Activated CD4-positive, alpha-beta T cell treated with anti-CD3 and anti-CD28 coated beads for 1 hour (primary cell): ENCODE results near the gene ELP1.
"Not testable (repeated sequence)": the region's sequence is repeated elsewhere in the genome, so short reads cannot be mapped to it uniquely, and the experiment has no call there.

Experiments
- DNase-seq: peaks from one replicate; pipeline ENCODE4 v3.0.0-alpha.2; 2020

The ELP1 gene

GRCh38 chr9:108921200-108921599 is 12.7 kb downstream of the ELP1 start:
- DNase-seq: no peak

- DNase-seq: not testable (repeated sequence)
Measured at GRCh38 chr9:108920401-108920800, 13.5 kb downstream of the ELP1 start.

GRCh38 chr9:108919517-108919916 is 14.4 kb downstream of the ELP1 start:
- DNase-seq: no peak

- DNase-seq: no peak
Measured at GRCh38 chr9:108913391-108913790, 20.5 kb downstream of the ELP1 start.

GRCh38 chr9:108911820-108912219 is 22.1 kb downstream of the ELP1 start:
- no peak for DNase-seq

- DNase-seq: no peak
Measured at GRCh38 chr9:108910914-108911313, 23.0 kb downstream of the ELP1 start.

DNA sequence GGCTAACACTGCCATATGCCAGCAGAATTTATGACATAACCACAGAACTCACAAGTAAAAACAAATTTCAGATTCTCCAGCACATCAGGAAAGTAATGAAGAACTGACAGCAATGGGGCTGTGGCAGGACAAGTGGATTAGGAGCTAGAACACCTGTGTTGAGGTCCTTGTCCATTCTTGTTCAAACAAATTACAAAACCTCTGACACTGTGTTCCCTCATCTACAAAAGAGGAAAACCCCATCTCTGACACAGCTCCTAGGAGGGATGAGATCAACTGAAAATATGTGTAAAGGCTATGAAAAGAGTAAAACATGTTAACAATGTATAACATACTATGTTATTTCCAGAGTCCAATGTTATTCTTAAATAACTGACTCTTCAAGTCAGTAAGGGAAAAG is 23.5 kb downstream of the ELP1 start:
- DNase-seq: no peak

DNA sequence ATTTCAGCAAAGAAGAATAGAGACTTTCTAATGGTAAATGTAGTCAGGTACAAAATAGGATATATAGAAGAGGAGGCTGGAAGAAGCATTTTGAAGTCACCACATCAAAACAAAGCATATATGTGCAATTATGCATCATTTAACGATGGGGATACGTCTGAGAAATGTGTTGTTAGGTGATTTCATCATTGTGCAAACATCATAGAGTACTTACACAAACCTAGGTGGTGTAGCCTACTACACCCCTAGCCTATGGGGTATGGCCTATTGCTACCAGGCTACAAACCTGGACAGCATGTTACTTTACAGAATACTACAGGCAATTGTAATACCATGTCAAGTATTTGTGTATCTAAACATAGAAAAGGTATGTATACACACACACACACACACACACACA is 28.4 kb downstream of the ELP1 start:
- DNase-seq: no peak

DNA sequence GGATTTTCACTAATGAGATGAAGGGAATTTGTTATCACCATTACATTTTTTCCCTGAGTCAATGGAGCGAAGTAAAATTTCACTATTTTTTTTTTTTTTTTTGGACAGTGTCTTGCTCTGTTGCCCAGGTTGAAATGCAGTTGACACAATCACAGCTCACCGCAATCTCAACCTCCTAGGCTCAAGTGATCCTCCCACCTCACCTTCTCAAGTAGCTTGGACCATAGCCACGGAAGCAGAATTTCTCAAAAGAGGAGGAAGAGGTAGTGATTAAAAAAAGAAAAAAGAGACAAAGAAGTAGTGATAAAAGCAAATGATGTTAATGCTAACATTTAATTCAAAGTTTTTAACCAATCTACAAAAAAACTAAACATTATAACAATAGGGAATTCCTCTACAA is 29.8 kb downstream of the ELP1 start:
- no peak for DNase-seq

GRCh38 chr9:108903420-108904103 is 30.4 kb downstream of the ELP1 start:
- DNase-seq: no peak

DNA sequence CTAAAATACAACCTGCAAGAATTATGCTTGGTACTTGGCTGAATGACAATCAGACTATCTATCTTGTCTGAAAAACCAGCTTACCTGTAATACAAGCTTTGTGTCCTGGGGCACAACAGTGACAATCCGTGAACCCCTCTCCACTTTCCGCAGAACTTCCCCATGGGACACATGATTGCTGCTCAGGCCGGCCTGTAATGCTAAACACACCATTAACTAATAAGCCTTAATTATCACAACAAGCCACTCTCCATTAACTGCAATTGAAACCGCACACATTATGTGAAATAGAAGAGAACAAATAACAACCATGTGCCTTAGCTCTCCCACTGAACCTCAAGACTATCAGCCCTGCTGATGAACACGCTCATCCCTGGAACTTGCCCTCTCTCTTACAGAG is 33.7 kb downstream of the ELP1 start:
- DNase-seq: no peak

DNA sequence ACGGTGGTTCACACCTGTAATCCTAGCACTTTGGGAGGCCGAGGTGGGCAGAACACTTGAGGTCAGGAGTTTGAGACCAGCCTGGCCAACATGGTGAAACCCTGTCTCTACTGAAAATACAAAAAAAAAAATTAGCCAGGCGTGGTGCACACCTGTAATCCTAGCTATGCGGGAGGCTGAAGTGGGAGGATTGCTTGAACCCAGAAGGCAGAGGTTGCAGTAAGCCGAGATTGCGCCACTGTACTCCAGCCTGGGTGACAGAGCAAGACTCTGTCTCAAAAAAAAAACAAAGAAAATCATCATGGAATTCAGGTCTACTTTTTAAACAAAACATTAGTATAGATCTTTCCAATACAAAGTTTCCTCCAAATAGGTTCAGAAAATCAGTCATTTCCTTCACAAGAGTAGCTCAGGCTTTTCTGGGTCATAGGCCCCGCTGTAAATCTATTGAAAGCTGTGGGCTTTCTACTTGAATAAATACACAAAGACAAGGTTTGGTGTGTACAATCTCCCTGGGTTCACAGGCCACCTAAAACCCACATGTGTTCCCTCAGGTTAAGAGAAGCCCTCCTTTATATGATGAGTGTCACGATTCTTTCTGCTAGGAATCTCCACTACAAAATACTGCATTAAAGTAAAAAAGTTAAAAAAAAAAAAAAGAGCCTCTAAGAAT is 34.8 kb downstream of the ELP1 start:
- not testable (repeated sequence) for DNase-seq

- no peak for DNase-seq
Measured at GRCh38 chr9:108897324-108898096, 36.4 kb downstream of the ELP1 start.

- no peak for DNase-seq
Measured at GRCh38 chr9:108894225-108894997, 39.5 kb downstream of the ELP1 start.

DNA sequence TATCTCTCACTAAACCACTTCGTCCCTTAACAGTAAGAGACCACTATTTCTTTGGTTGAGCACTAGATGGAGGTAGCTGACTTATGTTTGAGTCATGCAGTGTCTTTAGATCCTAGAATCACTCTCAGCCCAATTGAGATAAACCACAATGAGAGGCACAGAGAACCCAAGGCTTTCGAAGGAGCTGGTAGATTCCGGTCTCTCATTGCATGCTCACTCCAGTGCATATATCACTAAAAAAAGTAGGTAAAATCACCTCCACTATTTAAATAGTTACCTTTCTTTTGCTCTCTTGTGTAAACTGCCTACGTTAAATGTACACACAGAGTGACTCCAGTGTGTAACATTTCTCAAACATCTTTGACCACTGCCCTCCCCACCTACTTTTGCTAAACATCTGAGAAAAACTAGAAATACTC is 44.3 kb downstream of the ELP1 start:
- no peak for DNase-seq

DNA sequence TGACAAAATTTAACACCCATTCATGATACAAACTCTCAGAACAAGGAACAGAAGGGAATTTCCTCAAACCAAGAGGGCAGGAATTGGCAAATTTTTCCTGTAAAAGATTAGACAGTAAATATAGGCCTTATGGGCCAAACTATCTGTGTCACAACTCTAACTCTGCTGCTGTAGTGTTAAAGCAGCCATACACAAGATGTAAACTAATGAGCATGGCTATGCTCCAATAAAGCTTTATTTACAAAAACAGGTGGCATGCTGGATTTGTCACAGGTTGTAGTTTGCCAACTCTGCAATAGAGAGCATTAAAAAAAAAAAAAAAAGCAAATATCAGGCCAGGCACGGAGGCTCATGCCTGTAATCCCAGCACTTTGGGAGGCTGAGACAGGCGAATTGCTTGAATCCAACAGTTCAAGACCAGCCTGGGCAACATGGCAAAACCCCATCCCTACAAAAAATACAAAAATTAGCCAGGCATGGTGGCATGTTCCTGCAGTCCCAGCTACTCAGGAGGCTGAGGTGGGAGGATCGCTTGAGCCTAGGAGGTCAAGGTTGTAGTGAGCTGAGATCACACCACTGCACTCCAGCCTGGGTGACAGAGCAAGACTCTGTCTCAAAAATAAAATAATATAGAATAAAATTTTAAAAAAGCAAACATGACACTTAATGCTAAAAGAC is 47.2 kb downstream of the ELP1 start:
- not testable (repeated sequence) for DNase-seq

DNA sequence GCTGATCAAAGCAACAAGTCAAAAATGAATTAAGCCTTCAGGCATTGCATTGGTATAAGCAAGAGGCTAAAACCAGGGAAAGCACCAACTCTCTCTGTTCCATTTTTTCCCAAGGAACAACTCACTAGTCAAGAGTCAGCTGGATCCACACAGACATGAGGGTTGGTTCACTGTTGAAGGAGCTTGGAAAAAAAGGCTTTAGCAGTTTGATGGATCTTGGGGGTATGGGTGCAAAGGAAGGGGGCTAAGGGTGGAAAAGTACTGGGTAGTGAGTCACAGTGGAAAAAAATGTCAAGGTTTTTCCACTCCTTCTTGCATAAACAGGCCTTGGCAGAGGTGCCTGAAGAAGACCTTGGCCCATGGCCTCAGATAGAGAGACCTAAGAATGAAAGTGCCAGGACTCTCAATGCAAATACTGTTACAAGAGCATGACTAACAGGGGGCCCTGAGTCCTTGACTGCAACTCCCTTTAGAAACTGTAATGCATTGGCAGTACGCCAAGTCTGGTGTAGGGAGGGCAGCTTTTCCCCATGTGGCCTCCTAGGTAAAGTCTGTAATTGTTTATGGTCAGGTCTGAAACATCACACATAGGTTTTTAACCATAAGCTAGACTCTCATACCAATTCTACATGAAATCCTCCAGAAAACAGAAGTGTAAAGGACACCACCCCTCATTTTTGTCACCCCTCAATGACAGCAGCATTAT is 48.1 kb downstream of the ELP1 start:
- no peak for DNase-seq

GRCh38 chr9:108884701-108885100 is 49.2 kb downstream of the ELP1 start:
- DNase-seq: no peak

GRCh38 chr9:108883085-108883484 is 50.8 kb downstream of the ELP1 start:
- DNase-seq: no peak

DNA sequence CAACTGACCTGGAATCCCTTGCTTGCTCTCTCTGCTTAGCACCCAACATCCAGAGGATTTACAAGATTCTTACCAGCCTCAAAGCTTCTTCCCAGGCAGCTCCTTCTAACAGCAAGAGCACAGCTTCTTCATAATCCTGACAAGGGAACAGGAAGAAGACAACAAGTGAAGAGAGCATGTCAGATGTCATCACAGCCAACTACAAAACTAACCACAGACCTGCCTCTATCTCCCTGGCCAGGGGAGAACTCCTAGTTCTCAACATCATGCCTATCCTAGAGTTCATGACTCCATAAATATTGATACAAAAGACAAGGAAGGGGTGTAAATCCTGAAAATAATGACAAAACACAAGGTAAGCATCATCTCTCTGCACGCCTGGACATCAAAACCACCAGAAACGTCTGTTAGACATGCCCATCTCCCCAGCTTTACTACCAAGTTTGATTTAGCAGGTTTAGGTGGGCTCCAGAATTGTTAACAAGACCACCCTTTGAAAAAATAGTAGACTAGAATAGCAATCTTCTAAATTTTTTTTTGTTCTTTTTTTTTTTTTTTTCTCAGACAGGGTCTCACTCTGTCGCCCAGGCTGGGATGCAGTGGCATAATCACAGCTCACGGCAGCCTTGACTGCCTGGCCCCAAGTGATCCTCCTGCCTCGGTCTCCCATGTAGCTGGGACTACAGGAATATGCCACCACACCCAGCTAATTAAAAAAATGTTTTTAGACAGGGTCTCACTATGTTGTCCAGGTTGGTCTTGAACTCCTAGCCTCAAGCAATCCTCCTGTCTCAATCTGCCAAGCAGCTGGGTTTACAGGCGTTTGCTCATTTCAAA is 51.7 kb downstream of the ELP1 start:
- no peak for DNase-seq

- DNase-seq: no peak
Measured at GRCh38 chr9:108880738-108881316, 53.1 kb downstream of the ELP1 start.
